CD8-positive, alpha-beta memory T cell (primary cell): ENCODE results near the gene PTBP1. TPM values are rescaled to one million over a fixed set of nuclear protein-coding genes. Genes with fewer than 3 reads are reported as not detected.
"Not testable (repeated sequence)": the region's sequence is repeated elsewhere in the genome, so short reads cannot be mapped to it uniquely, and the experiment has no call there.

ENCODE experiments used
- CTCF ChIA-PET: fragments of 350-600 bp; sonication (Branson Sonifier 250); formaldehyde crosslinking; loops from one replicate; lab custom pipeline; 2021; ENCODE audit warnings: antibody characterized with exemption; lab: Charles Lee
- POLR2A ChIA-PET: fragments of 350-600 bp; sonication (Branson Sonifier 250); formaldehyde crosslinking; loops from one replicate; lab custom pipeline; 2021; ENCODE audit warnings: antibody characterized with exemption; lab: Charles Lee
- DNase-seq, 5 donors: peaks; one replicate each; pipeline versions ENCODE4 v3.0.0 to v3.0.0-alpha.2; 2020 to 2022; ENCODE audit warnings: mixed read lengths in 1 of 5
- H3K27ac ChIP-seq: one replicate; pipeline ENCODE4 v1.7.0; 2013; ENCODE audit warnings: low read depth, mild to moderate bottlenecking, low read length, moderate library complexity
- H3K27me3 ChIP-seq: 2 replicates; pipeline ENCODE4 v1.7.0; 2013; ENCODE audit warnings: low read length, mild to moderate bottlenecking; ENCODE audit not compliant: insufficient read depth, poor library complexity, severe bottlenecking
- H3K36me3 ChIP-seq: 2 replicates; pipeline ENCODE4 v1.7.0; 2013; ENCODE audit warnings: mild to moderate bottlenecking, low read length, moderate library complexity; ENCODE audit not compliant: insufficient read depth
- H3K4me1 ChIP-seq: 2 replicates; pipeline ENCODE4 v1.7.0; 2013; ENCODE audit warnings: mild to moderate bottlenecking, low read length, moderate library complexity; ENCODE audit not compliant: insufficient read depth
- H3K4me3 ChIP-seq: 2 replicates; pipeline ENCODE4 v1.7.0; 2013; ENCODE audit warnings: mild to moderate bottlenecking, low read length
- H3K9me3 ChIP-seq: 2 replicates; pipeline ENCODE4 v1.7.0; 2013; ENCODE audit warnings: mild to moderate bottlenecking, low read length
- H3K27ac Mint-ChIP-seq, 8 donors: one replicate each; pipeline ENCODE4 v1.8.0; 2020 to 2021; ENCODE audit warnings: mixed read lengths in 8 of 8, mild to moderate bottlenecking in 6 of 8, inconsistent platforms in 3 of 8, moderate library complexity in 3 of 8
- H3K27me3 Mint-ChIP-seq, 2 donors: one replicate each; pipeline ENCODE4 v1.8.0; 2020 to 2021; ENCODE audit warnings: mixed read lengths in 2 of 2, mild to moderate bottlenecking in 1 of 2, moderate library complexity in 1 of 2
- H3K36me3 Mint-ChIP-seq, 3 donors: one replicate each; pipeline ENCODE4 v1.8.0; 2020 to 2021; ENCODE audit warnings: mixed read lengths in 3 of 3, inconsistent platforms in 1 of 3, mild to moderate bottlenecking in 1 of 3
- H3K4me1 Mint-ChIP-seq, 3 donors: one replicate each; pipeline ENCODE4 v1.8.0; 2020 to 2021; ENCODE audit warnings: mixed read lengths in 3 of 3, inconsistent platforms in 1 of 3, mild to moderate bottlenecking in 1 of 3
- H3K4me3 Mint-ChIP-seq, 7 donors: one replicate each; pipeline ENCODE4 v1.8.0; 2020 to 2021; ENCODE audit warnings: mixed read lengths in 7 of 7, mild to moderate bottlenecking in 6 of 7, moderate library complexity in 4 of 7, inconsistent platforms in 2 of 7
- H3K9me3 Mint-ChIP-seq, 5 donors: one replicate each; pipeline ENCODE4 v1.8.0; 2020 to 2022; ENCODE audit warnings: mixed read lengths in 5 of 5, mild to moderate bottlenecking in 3 of 5, moderate library complexity in 2 of 5, inconsistent platforms in 1 of 5
- polyA plus RNA-seq: library from polyadenylated mRNA; unstranded; fragments of 300-500 nt; fragmentation: Illumina TruSeq; gene quantifications from one replicate; pipeline ENCODE4 v1.2.3, GENCODE V29; 2021
- total RNA-seq, 2 experiments: library from RNA; stranded (reverse); gene quantifications; one replicate each; pipeline ENCODE4 v1.2.3, GENCODE V29; 2021

Gene PTBP1
- total and polyA plus RNA-seq, 3 experiments from 2014 or later: 177 to 978 (median 969) TPM

DNA sequence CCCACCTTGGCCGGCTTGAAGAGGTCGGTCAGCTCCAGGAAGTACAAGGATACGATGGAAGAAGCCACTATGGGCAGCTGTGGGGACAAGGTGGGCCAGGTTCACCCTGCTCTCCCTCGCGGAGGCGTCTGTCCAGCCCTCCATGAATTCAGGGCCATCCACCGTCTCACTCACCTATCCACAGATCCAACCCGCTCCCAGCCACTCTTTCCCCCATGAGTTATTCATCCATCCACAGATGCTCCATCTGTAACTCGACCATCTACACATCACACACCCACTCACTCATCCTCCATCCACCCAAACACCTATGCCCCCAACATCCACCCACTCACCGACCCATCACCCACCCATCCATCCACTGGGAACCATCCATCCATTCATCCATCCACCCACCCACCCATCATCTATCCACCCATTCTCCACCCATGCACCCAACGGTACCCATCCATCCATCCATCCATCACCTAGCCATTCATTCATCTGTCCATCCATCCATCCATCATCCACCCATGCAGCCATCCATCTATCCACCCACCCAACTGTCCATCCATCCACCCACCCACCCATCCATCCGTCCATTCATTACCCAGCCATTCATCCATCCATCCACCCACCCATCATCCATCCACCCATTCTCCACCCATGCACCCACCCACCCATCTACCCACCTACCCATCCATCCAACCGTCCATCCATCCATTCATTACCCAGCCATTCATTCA is 18.7 kb downstream of the PTBP1 start:
- no peaks in the 10 kb centered on the region for H3K36me3 ChIP-seq
- CTCF ChIA-PET: no interaction called here
- peak overlapping the region in 2 of 8 donors; percentile 60 to 68 for H3K27ac Mint-ChIP-seq
- peaks cover 0 to 27% (median 4%) of the 10 kb centered on the region in 3 donors for H3K36me3 Mint-ChIP-seq
- H3K27me3 ChIP-seq: no peaks in the 10 kb centered on the region
- peak overlapping the region in 1 of 7 donors; percentile 54 for H3K4me3 Mint-ChIP-seq
- DNase-seq: no peak
- H3K9me3 ChIP-seq: no peaks in the 10 kb centered on the region
- POLR2A ChIA-PET: no interaction called here
- no peak overlapping the region for H3K27ac ChIP-seq
- peaks cover 0 to 2% of the 10 kb centered on the region in 2 donors for H3K27me3 Mint-ChIP-seq
- H3K4me1 ChIP-seq: no peaks in the 10 kb centered on the region
- H3K9me3 Mint-ChIP-seq: no peaks in the 10 kb centered on the region
- H3K4me1 Mint-ChIP-seq: no peaks in the 10 kb centered on the region
- H3K4me3 ChIP-seq: no peak overlapping the region

GRCh38 chr19:816500-816857 is 19.2 kb downstream of the PTBP1 start:
- Histone ChIP-seq H3K4me1 (no peaks in the 10 kb centered on the region), H3K36me3 (no peaks in the 10 kb centered on the region), H3K4me3 (no peak overlapping the region), H3K27ac (no peak overlapping the region), H3K9me3 (no peaks in the 10 kb centered on the region), H3K27me3 (no peaks in the 10 kb centered on the region)
- POLR2A ChIA-PET: no interaction called here
- H3K4me3 Mint-ChIP-seq: peak overlapping the region in 2 of 7 donors; percentile 19 to 54
- CTCF ChIA-PET: no interaction called here
- H3K27ac Mint-ChIP-seq: peak overlapping the region in 1 of 8 donors; percentile 60
- H3K27me3 Mint-ChIP-seq: peaks cover 0 to 2% of the 10 kb centered on the region in 2 donors
- peaks cover 0 to 23% (median 4%) of the 10 kb centered on the region in 3 donors for H3K36me3 Mint-ChIP-seq
- H3K9me3 Mint-ChIP-seq: no peaks in the 10 kb centered on the region
- no peak for DNase-seq
- no peaks in the 10 kb centered on the region for H3K4me1 Mint-ChIP-seq

DNA sequence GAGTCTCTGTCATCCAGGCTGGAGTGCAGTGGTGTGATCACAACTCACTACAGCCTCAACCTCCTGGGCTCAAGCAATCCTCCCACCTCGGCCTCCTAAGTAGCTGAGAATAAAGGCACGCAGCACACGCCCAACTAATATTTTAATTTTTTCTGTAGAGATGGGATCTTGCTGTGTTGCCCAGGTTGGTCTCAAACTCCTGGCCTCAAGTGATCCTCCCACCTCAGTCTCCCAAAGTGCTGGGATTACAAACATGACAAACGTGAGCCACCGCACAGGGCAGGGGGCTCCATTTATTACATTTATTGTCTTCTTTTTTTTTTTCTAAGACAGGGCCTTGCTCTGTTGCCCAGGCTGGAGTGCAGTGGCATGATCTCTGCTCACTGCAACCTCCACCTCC is 23.0 kb downstream of the PTBP1 start:
- H3K36me3 Mint-ChIP-seq, POLR2A ChIA-PET, H3K4me1 ChIP-seq, H3K4me1 Mint-ChIP-seq, H3K4me3 ChIP-seq, H3K27ac ChIP-seq, H3K9me3 Mint-ChIP-seq, DNase-seq, H3K4me3 Mint-ChIP-seq, H3K36me3 ChIP-seq, H3K27me3 ChIP-seq, H3K27ac Mint-ChIP-seq, H3K9me3 ChIP-seq, CTCF ChIA-PET: not testable (repeated sequence)
- H3K27me3 Mint-ChIP-seq: peaks cover 10 to 15% of the 10 kb centered on the region in 2 donors

GRCh38 chr19:821231-821824 is 24.1 kb downstream of the PTBP1 start:
- Histone ChIP-seq H3K4me1 (no peaks in the 10 kb centered on the region), H3K36me3 (no peaks in the 10 kb centered on the region), H3K27me3 (peaks cover 6% of the 10 kb centered on the region), H3K27ac (no peak overlapping the region), H3K4me3 (no peak overlapping the region), H3K9me3 (no peaks in the 10 kb centered on the region)
- H3K4me1 Mint-ChIP-seq: peaks cover 0 to 3% (median 0%) of the 10 kb centered on the region in 3 donors
- no peak for DNase-seq
- ChIA-PET POLR2A (no interaction called here), CTCF (no interaction called here)
- peaks cover 10 to 15% of the 10 kb centered on the region in 2 donors for H3K27me3 Mint-ChIP-seq
- peaks cover 0 to 3% (median 2%) of the 10 kb centered on the region in 3 donors for H3K36me3 Mint-ChIP-seq
- no peaks in the 10 kb centered on the region for H3K9me3 Mint-ChIP-seq
- no peak overlapping the region for H3K4me3 Mint-ChIP-seq
- H3K27ac Mint-ChIP-seq: no peak overlapping the region

DNA sequence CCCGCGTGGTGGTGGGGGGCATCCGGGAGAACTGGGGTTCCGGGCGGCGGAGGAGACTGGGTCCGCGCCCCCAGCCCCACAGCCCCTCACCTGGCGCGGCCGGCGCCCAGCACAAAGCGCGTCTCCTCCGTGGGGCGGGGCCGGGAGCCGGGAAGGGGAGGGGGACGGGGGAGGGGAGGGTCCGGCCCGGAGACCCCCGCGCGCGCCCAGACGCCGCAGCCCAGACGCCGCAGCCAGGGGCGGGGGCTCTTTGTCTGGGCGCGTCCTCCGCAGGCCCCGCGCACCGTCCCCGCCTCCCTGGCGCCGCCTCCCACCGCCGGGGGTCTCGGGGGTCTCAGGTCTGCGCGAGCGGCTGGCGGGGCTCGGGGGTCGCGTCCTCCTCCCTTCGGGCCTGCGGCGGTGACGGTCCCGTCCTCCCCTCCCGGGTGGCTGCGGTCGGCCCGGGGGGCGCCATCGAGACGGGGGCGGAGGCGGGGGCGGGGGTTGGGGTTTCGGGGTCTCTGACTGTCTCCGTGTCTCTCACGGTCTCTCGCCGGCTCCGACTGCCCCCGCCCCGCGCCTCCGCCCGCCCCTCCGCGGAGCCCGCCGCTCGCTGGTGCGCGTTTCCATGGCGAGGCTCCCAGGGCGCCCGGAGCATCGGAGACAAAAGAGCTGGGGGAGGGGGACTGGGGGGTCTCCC is 24.7 kb downstream of the PTBP1 start, which contains the start of gene PLPPR3:
Gene PLPPR3 (minus strand): TSS at position 131 of the 679 bp plus-strand sequence. CDS start 396 bp downstream, outside the sequence.
- no peaks in the 10 kb centered on the region for H3K9me3 Mint-ChIP-seq
- POLR2A ChIA-PET: no interaction called here

GRCh38 chr19:823565-824121 is 26.4 kb downstream of the PTBP1 start:
- Histone ChIP-seq H3K4me1 (no peaks in the 10 kb centered on the region), H3K36me3 (no peaks in the 10 kb centered on the region), H3K27ac (peak overlapping the region; percentile 67), H3K27me3 (peaks cover 6% of the 10 kb centered on the region), H3K9me3 (no peaks in the 10 kb centered on the region), H3K4me3 (no peak overlapping the region)
- CTCF ChIA-PET: no interaction called here
- Mint-ChIP-seq H3K4me3 (peak overlapping the region in 1 of 7 donors; percentile 27), H3K9me3 (no peaks in the 10 kb centered on the region), H3K27me3 (peaks cover 10 to 15% of the 10 kb centered on the region in 2 donors), H3K27ac (no peak overlapping the region), H3K4me1 (peaks cover 0 to 3% (median 0%) of the 10 kb centered on the region in 3 donors), H3K36me3 (no peaks in the 10 kb centered on the region)
- POLR2A ChIA-PET: no interaction called here
- no peak for DNase-seq

More for the DNA sequence above, 24.7 kb downstream of the PTBP1 start, which contains the start of gene PLPPR3:
- H3K4me3 ChIP-seq: no peak within 1 kb of the TSS
- no peaks in the 10 kb centered on the region for H3K36me3 Mint-ChIP-seq
- no peak within 1 kb of the TSS for H3K27ac ChIP-seq
- no peaks in the 10 kb centered on the region for H3K9me3 ChIP-seq
- no peak within 1 kb of the TSS for H3K27ac Mint-ChIP-seq
- CTCF ChIA-PET: no interaction called here
- peak within 1 kb of the TSS in 3 of 7 donors; percentile 5 to 75 (median 35) for H3K4me3 Mint-ChIP-seq
- peaks cover 6% of the 10 kb centered on the region for H3K27me3 ChIP-seq
- H3K4me1 ChIP-seq: no peaks in the 10 kb centered on the region
- no peak for DNase-seq
- H3K4me1 Mint-ChIP-seq: peaks cover 0 to 3% (median 0%) of the 10 kb centered on the region in 3 donors
- peaks cover 10 to 15% of the 10 kb centered on the region in 2 donors for H3K27me3 Mint-ChIP-seq
- no peaks in the 10 kb centered on the region for H3K36me3 ChIP-seq

DNA sequence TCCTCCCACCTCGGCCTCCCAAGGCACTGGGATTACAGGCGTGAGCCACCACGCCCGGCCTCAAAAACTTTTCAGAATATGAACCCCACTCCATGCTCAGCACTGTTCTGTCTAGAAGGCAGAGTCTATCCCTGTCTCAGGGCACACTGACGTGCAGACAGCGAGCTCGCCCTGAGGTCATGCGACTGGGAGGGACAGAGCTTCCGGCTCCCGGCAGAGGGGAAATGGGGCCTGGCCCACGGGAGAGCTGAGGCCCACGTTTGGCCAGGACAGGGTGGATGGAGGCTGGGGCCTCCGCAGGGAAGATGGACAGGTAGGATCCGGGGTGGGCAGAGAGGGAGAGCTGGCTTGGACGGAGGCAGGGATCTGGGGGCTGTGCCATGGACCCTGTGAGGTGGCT is 27.6 kb downstream of the PTBP1 start:
- H3K27me3 ChIP-seq: peaks cover 6% of the 10 kb centered on the region
- POLR2A ChIA-PET: no interaction called here
- no peaks in the 10 kb centered on the region for H3K36me3 Mint-ChIP-seq

More for the DNA sequence above, 27.6 kb downstream of the PTBP1 start:
- Histone ChIP-seq H3K27ac (no peak overlapping the region), H3K4me1 (no peaks in the 10 kb centered on the region), H3K4me3 (no peak overlapping the region), H3K9me3 (no peaks in the 10 kb centered on the region), H3K36me3 (no peaks in the 10 kb centered on the region)
- no peaks in the 10 kb centered on the region for H3K9me3 Mint-ChIP-seq
- CTCF ChIA-PET: no interaction called here
- peaks cover 0 to 3% (median 0%) of the 10 kb centered on the region in 3 donors for H3K4me1 Mint-ChIP-seq
- H3K27ac Mint-ChIP-seq: no peak overlapping the region
- DNase-seq: no peak
- no peak overlapping the region for H3K4me3 Mint-ChIP-seq
- peaks cover 10 to 16% of the 10 kb centered on the region in 2 donors for H3K27me3 Mint-ChIP-seq
